K562 (cell line): ENCODE results near the gene IL9. TPM values are rescaled to one million over a fixed set of nuclear protein-coding genes. Genes with fewer than 3 reads are reported as not detected.

Experiments used
- BRD4 ChIP-seq: fragments of 200-600 bp; sonication (generic); IDR thresholded peaks from 2 replicates; pipeline ENCODE4 v1.6.1; 2017; ENCODE audit warnings: inconsistent platforms
- DACH1 ChIP-seq: fragments of 450-650 bp; IDR thresholded peaks from 2 replicates; pipeline ENCODE4 v1.6.1; 2018; ENCODE audit not compliant: partially characterized antibody
- FOXJ2 ChIP-seq: fragments of 200-800 bp; sonication (Bioruptor generic); IDR thresholded peaks from 2 replicates; pipeline ENCODE4 v1.6.1; 2016; ENCODE audit warnings: missing genetic modification characterization, missing compliant biosample characterization
- FOXP1 ChIP-seq: sonication (generic); formaldehyde crosslinking; IDR thresholded peaks from 2 replicates; pipeline ENCODE4 v1.8.0; 2022; ENCODE audit warnings: mild to moderate bottlenecking, missing genetic modification reagents
- MXI1 ChIP-seq: IDR thresholded peaks from 2 replicates; pipeline ENCODE4 v1.6.1; 2011; ENCODE audit warnings: low read depth, mild to moderate bottlenecking, improper control_type of control experiment, low read length
- ZZZ3 ChIP-seq: fragments of 450-650 bp; IDR thresholded peaks from 2 replicates; pipeline ENCODE4 v1.6.1; 2016; ENCODE audit warnings: antibody characterized with exemption, mild to moderate bottlenecking, moderate library complexity
- polyA plus RNA-seq, 8 experiments: library from polyadenylated mRNA; depleted of rRNA in 4 of 8; stranded (reverse) in 5 of 8; unstranded in 3 of 8; fragments of >200 nt; fragmentation: Nextera tagmentation in 2 of 8; fragmentation: Illumina TruSeq in 1 of 8; extraction: Ambion mirVana in 2 of 8; extraction: Trizol in 1 of 8; gene quantifications; 2 replicates each; pipeline versions ENCODE4 v1.2.1 to v1.2.3, GENCODE V29; 2011 to 2014; ENCODE audit warnings: inconsistent platforms in 1 of 8, missing spikeins in 1 of 8
- total RNA-seq, 7 experiments: library from RNA; depleted of rRNA in 6 of 7; stranded (reverse); fragments of >200 nt in 6 of 7; fragmentation: Illumina TruSeq in 2 of 7; extraction: Trizol in 2 of 7; gene quantifications; 2 replicates each; pipeline versions ENCODE4 v1.2.1 to v1.2.3, GENCODE V29; 2011 to 2021; ENCODE audit warnings: low replicate concordance in 1 of 7
- TF ChIP-seq, protein P1 (sequence below), 2 experiments: fragments of 450-650 bp in 1 of 2; sonication (generic) in 1 of 2; formaldehyde crosslinking in 1 of 2; IDR thresholded peaks; 2 replicates each; pipeline versions ENCODE4 v1.7.1 to v1.9.0; 2016 to 2022; ENCODE audit warnings: inconsistent platforms in 1 of 2, mild to moderate bottlenecking in 1 of 2, missing genetic modification reagents in 1 of 2
- TF ChIP-seq, protein P2 (sequence below): fragments of 450-650 bp; formaldehyde crosslinking; IDR thresholded peaks from 2 replicates; pipeline ENCODE4 v1.4.0; 2022; ENCODE audit warnings: missing genetic modification characterization

IL9 gene
- total and polyA plus RNA-seq, 9 of the 15 experiments (the other 6 are each of a cell fraction or from before 2014, with no cell fraction given), result not detected

DNA sequence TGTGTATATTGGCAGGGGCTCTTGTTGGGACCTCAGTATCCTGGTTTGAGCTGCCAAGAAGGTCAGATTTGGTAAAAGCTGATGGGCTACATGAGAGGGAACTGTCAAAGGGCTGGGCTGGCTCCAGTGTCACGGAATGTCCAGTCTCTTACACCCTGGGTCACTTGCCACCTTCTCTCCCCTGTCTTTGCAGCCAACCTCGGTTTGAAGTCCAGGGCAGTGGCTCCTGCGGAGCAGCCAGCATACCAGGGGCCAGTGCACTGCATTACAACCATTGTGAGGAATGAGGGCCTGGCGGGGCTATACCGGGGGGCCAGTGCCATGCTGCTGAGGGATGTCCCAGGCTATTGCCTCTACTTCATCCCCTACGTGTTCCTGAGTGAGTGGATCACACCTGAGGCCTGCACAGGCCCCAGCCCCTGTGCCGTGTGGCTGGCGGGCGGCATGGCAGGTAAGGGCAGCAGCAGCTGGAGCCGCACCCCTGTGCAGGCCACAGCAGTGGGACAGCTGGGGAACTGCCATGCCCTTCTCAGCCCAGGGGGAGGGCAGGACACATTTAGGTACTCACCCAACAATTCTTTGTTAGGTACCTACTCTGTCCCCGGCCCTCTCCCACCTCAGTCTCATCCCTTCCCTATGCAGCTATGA lies 24.2 kb downstream of the IL9 start (continued):
- TF ChIP-seq, protein P1, sequence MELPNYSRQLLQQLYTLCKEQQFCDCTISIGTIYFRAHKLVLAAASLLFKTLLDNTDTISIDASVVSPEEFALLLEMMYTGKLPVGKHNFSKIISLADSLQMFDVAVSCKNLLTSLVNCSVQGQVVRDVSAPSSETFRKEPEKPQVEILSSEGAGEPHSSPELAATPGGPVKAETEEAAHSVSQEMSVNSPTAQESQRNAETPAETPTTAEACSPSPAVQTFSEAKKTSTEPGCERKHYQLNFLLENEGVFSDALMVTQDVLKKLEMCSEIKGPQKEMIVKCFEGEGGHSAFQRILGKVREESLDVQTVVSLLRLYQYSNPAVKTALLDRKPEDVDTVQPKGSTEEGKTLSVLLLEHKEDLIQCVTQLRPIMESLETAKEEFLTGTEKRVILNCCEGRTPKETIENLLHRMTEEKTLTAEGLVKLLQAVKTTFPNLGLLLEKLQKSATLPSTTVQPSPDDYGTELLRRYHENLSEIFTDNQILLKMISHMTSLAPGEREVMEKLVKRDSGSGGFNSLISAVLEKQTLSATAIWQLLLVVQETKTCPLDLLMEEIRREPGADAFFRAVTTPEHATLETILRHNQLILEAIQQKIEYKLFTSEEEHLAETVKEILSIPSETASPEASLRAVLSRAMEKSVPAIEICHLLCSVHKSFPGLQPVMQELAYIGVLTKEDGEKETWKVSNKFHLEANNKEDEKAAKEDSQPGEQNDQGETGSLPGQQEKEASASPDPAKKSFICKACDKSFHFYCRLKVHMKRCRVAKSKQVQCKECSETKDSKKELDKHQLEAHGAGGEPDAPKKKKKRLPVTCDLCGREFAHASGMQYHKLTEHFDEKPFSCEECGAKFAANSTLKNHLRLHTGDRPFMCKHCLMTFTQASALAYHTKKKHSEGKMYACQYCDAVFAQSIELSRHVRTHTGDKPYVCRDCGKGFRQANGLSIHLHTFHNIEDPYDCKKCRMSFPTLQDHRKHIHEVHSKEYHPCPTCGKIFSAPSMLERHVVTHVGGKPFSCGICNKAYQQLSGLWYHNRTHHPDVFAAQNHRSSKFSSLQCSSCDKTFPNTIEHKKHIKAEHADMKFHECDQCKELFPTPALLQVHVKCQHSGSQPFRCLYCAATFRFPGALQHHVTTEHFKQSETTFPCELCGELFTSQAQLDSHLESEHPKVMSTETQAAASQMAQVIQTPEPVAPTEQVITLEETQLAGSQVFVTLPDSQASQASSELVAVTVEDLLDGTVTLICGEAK (IDR thresholded peaks at IDR 0.05), result no peak
- TF ChIP-seq, protein P1 (CRISPR knock-in tag; IDR thresholded peaks at IDR 0.05), result no peak
- no peak for TF ChIP-seq FOXJ2 (tag)
- TF ChIP-seq FOXP1 (CRISPR knock-in tag), result no peak
- TF ChIP-seq BRD4, result no peak
- no peak for TF ChIP-seq MXI1
- no peak for TF ChIP-seq ZZZ3
- TF ChIP-seq, protein P2, sequence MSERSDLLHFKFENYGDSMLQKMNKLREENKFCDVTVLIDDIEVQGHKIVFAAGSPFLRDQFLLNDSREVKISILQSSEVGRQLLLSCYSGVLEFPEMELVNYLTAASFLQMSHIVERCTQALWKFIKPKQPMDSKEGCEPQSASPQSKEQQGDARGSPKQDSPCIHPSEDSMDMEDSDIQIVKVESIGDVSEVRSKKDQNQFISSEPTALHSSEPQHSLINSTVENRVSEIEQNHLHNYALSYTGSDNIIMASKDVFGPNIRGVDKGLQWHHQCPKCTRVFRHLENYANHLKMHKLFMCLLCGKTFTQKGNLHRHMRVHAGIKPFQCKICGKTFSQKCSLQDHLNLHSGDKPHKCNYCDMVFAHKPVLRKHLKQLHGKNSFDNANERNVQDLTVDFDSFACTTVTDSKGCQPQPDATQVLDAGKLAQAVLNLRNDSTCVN (CRISPR knock-in tag), result no peak
- TF ChIP-seq DACH1, result no peak
